ENCODE measurements around the gene LMNTD1. TPM values are rescaled to one million over a fixed set of nuclear protein-coding genes. Genes with fewer than 3 reads are reported as not detected.

The LMNTD1 gene
- polyA plus RNA-seq, 1 of the 3 experiments (the other 2 are of a cell fraction), result 0.20 TPM

- no peak overlapping the region for H3K27ac ChIP-seq (ENCODE audit: low read depth in 2 of 2, low read length in 1 of 2)
- no peak overlapping the region for H2AFZ ChIP-seq (ENCODE audit: low read depth)
- H3K27me3 ChIP-seq (ENCODE audit: insufficient read depth), result no peaks in the 10 kb centered on the region
- no peak overlapping the region for H3K4me3 ChIP-seq (ENCODE audit: low read depth in 2 of 2, low read length in 1 of 2)
- no peaks in the 10 kb centered on the region for H4K20me1 ChIP-seq (ENCODE audit: insufficient read depth)
- no peak overlapping the region for H3K9ac ChIP-seq
- H3K4me1 ChIP-seq (ENCODE audit: control insufficient read depth in 1 of 2, insufficient read depth in 2 of 2, low read depth in 1 of 2, low read length in 1 of 2), result peaks cover 0 to 4% of the 10 kb centered on the region in 2 experiments; a peak in 2 of 4 replicates
- no peaks in the 10 kb centered on the region for H3K79me2 ChIP-seq (ENCODE audit: insufficient read depth)
- no peaks in the 10 kb centered on the region for H3F3A ChIP-seq (replicated peaks; ENCODE audit: insufficient read depth)
- no peak for TF ChIP-seq EZH2phosphoT487 (IDR thresholded peaks at IDR 0.05; ENCODE audit: borderline replicate concordance, low read depth)
- ChIA-PET CTCF (no interaction called here), POLR2A (no interaction called here)
- H3K4me2 ChIP-seq, result no peak overlapping the region
- no peaks in the 10 kb centered on the region for H3K9me3 ChIP-seq
- WGBS (ENCODE audit: low lambda C conversion rate), result 100% methylated on average over 1 of the region's 1 CpG
- no peak for DNase-seq
- H3K36me3 ChIP-seq (replicated peaks in 1 of 2; ENCODE audit: control insufficient read depth in 1 of 2, insufficient read depth in 2 of 2, low read length in 1 of 2), result no peaks in the 10 kb centered on the region
- H3K9me2 ChIP-seq, result no peaks in the 10 kb centered on the region
Observed at GRCh38 chr12:25480145-25480544, 72.9 kb downstream of the LMNTD1 start.

- Histone ChIP-seq H3K9me2 (no peaks in the 10 kb centered on the region), H3K9me3 (no peaks in the 10 kb centered on the region), H3K79me2 (ENCODE audit: insufficient read depth) (no peaks in the 10 kb centered on the region), H3K4me1 (ENCODE audit: control insufficient read depth in 1 of 2, insufficient read depth in 2 of 2, low read depth in 1 of 2, low read length in 1 of 2) (no peaks in the 10 kb centered on the region; a peak in 1 of 4 replicates), H3K4me3 (ENCODE audit: low read depth in 2 of 2, low read length in 1 of 2) (no peak overlapping the region), H3F3A (replicated peaks; ENCODE audit: insufficient read depth) (no peaks in the 10 kb centered on the region), H4K20me1 (ENCODE audit: insufficient read depth) (no peaks in the 10 kb centered on the region), H3K27ac (ENCODE audit: low read depth in 2 of 2, low read length in 1 of 2) (no peak overlapping the region), H2AFZ (ENCODE audit: low read depth) (no peak overlapping the region), H3K36me3 (replicated peaks in 1 of 2; ENCODE audit: control insufficient read depth in 1 of 2, insufficient read depth in 2 of 2, low read length in 1 of 2) (no peaks in the 10 kb centered on the region), H3K4me2 (no peak overlapping the region), H3K9ac (no peak overlapping the region), H3K27me3 (ENCODE audit: insufficient read depth) (no peaks in the 10 kb centered on the region)
- no peak for DNase-seq
- ChIA-PET CTCF (no interaction called here), POLR2A (no interaction called here)
- WGBS (ENCODE audit: low lambda C conversion rate), result 91% methylated on average over 5 of the region's 5 CpGs
- no peak for TF ChIP-seq SIN3A (IDR thresholded peaks at IDR 0.05; ENCODE audit: borderline replicate concordance, low read depth, low read length)
- no peak for TF ChIP-seq MXI1 (IDR thresholded peaks at IDR 0.05; ENCODE audit: low read depth, low read length)
- no peak for TF ChIP-seq RXRA (IDR thresholded peaks at IDR 0.05; ENCODE audit: borderline replicate concordance, low read depth)
- TF ChIP-seq ELF1 (IDR thresholded peaks at IDR 0.05), result no peak
- TF ChIP-seq MEF2A (IDR thresholded peaks at IDR 0.05; ENCODE audit: borderline replicate concordance, low read depth), result no peak
- no peak for TF ChIP-seq SMC3 (IDR thresholded peaks at IDR 0.05; ENCODE audit: low read depth, low read length)
- no peak for TF ChIP-seq RFX5 (IDR thresholded peaks at IDR 0.05; ENCODE audit: low read length)
- no peak for TF ChIP-seq TCF12 (IDR thresholded peaks at IDR 0.05)
- TF ChIP-seq EZH2phosphoT487 (IDR thresholded peaks at IDR 0.05; ENCODE audit: borderline replicate concordance, low read depth), result no peak
- TF ChIP-seq YY1 (IDR thresholded peaks at IDR 0.05; ENCODE audit: low read depth), result no peak
- TF ChIP-seq NRF1 (IDR thresholded peaks at IDR 0.05; ENCODE audit: low read depth, low read length), result no peak
- TF ChIP-seq RCOR1 (IDR thresholded peaks at IDR 0.05; ENCODE audit: low read length), result no peak
- TF ChIP-seq FOXJ3 (CRISPR knock-in tag; IDR thresholded peaks at IDR 0.05), result no peak
- TF ChIP-seq FOSL2 (IDR thresholded peaks at IDR 0.05; ENCODE audit: borderline replicate concordance, low read depth), result no peak
- TF ChIP-seq ZBTB33 (IDR thresholded peaks at IDR 0.05; ENCODE audit: borderline replicate concordance, low read depth), result no peak
- TF ChIP-seq JUND (IDR thresholded peaks at IDR 0.05), result no peak
- TF ChIP-seq PBX3 (IDR thresholded peaks at IDR 0.05), result no peak
Observed at GRCh38 chr12:25477217-25477616, 75.9 kb downstream of the LMNTD1 start.
